Neural cell (in vitro differentiated cells): ENCODE measurements around the gene ZFPM1.

ENCODE experiments used
- CTCF ChIP-seq: fragments of 450-650 bp; IDR thresholded peaks from 2 replicates; pipeline ENCODE4 v1.5.1; 2014; ENCODE audit warnings: antibody characterized with exemption, mild to moderate bottlenecking, moderate library complexity; ENCODE audit not compliant: poor library complexity, severe bottlenecking
- EZH2 ChIP-seq: fragments of 200-600, 300-800 bp; shearing (Covaris generic), sonication (generic); IDR thresholded peaks from 2 replicates; pipeline ENCODE4 v1.6.1; 2014; ENCODE audit warnings: antibody characterized with exemption, low read length, borderline replicate concordance, mild to moderate bottlenecking; ENCODE audit not compliant: insufficient read depth, poor library complexity, severe bottlenecking
- REST ChIP-seq: IDR thresholded peaks from 2 replicates; pipeline ENCODE4 v1.6.1; 2012; ENCODE audit warnings: borderline replicate concordance
- SMC3 ChIP-seq: fragments of 450-650 bp; conservative IDR thresholded peaks from 2 replicates; pipeline ENCODE4 v1.6.1; 2014; ENCODE audit warnings: antibody characterized with exemption, mild to moderate bottlenecking, moderate library complexity; ENCODE audit not compliant: poor library complexity
- TAF1 ChIP-seq: IDR thresholded peaks from 2 replicates; pipeline ENCODE4 v1.6.1; 2012; ENCODE audit warnings: low read depth

GRCh38 chr16:88529596-88529995 lies 76.5 kb downstream of the ZFPM1 start:
- TF ChIP-seq CTCF (no peak), REST (no peak), SMC3 (no peak), EZH2 (no peak), TAF1 (no peak)
